GM23338 (cell line): ENCODE results near the gene CTSW. TPM values are rescaled to one million over a fixed set of nuclear protein-coding genes. Genes with fewer than 3 reads are reported as not detected.

Experiments used
- ATAC-seq: fragments of 200-7000 bp; cut with Tn5 transposase; 3 replicates; pipeline ENCODE4 v1.9.1; 2020
- DNase-seq: peaks from one replicate; pipeline ENCODE4 v3.0.0-alpha.2; 2015; ENCODE audit warnings: low spot score
- H2AFZ ChIP-seq: fragments of 200-600 bp; sonication (generic); 2 replicates; pipeline ENCODE4 v1.8.0; 2016; ENCODE audit warnings: antibody characterized with exemption, mild to moderate bottlenecking, moderate library complexity
- H3F3A ChIP-seq: fragments of 200-600 bp; sonication (generic); replicated peaks from 2 replicates; pipeline ENCODE4 v1.8.0; 2017; ENCODE audit warnings: antibody characterized with exemption, mixed run types, low read depth
- H3K27ac ChIP-seq: fragments of 200-600 bp; sonication (generic); 2 replicates; pipeline ENCODE4 v1.6.1; 2016; ENCODE audit warnings: low read depth
- H3K27me3 ChIP-seq: fragments of 200-600 bp; sonication (generic); 2 replicates; pipeline ENCODE4 v1.8.0; 2016; ENCODE audit warnings: mild to moderate bottlenecking, mixed run types, moderate library complexity; ENCODE audit not compliant: insufficient read depth
- H3K36me3 ChIP-seq: fragments of 200-600 bp; sonication (generic); 2 replicates; pipeline ENCODE4 v1.8.0; 2016; ENCODE audit warnings: mild to moderate bottlenecking; ENCODE audit not compliant: insufficient read depth
- H3K4me1 ChIP-seq: fragments of 200-600 bp; sonication (generic); 2 replicates; pipeline ENCODE4 v1.8.0; 2016; ENCODE audit warnings: mild to moderate bottlenecking, moderate library complexity; ENCODE audit not compliant: insufficient read depth
- H3K4me2 ChIP-seq: fragments of 200-600 bp; sonication (generic); 2 replicates; pipeline ENCODE4 v1.7.1; 2017; ENCODE audit warnings: mixed run types
- H3K4me3 ChIP-seq: fragments of 200-600 bp; sonication (generic); 2 replicates; pipeline ENCODE4 v1.6.1; 2016; ENCODE audit warnings: mixed run types
- H3K79me2 ChIP-seq: fragments of 200-600 bp; sonication (generic); replicated peaks from 2 replicates; pipeline ENCODE4 v1.8.0; 2017; ENCODE audit warnings: mild to moderate bottlenecking; ENCODE audit not compliant: insufficient read depth
- H3K9me2 ChIP-seq: fragments of 200-600 bp; sonication (generic); 2 replicates; pipeline ENCODE4 v1.8.0; 2017; ENCODE audit not compliant: insufficient read depth
- H4K20me1 ChIP-seq: fragments of 200-600 bp; sonication (generic); replicated peaks from 2 replicates; pipeline ENCODE4 v1.8.0; 2017; ENCODE audit warnings: mild to moderate bottlenecking; ENCODE audit not compliant: insufficient read depth
- H3K27ac Mint-ChIP-seq: 2 replicates; pipeline ENCODE4 v1.8.0; 2020; ENCODE audit warnings: inconsistent platforms, mild to moderate bottlenecking, moderate library complexity, mixed read lengths
- H3K27me3 Mint-ChIP-seq: 3 replicates; pipeline ENCODE4 v1.8.0; 2022; ENCODE audit warnings: low read depth, mild to moderate bottlenecking, moderate library complexity, mixed read lengths, inconsistent platforms; ENCODE audit not compliant: insufficient read depth, poor library complexity
- H3K36me3 Mint-ChIP-seq: 3 replicates; pipeline ENCODE4 v1.8.0; 2021; ENCODE audit warnings: low read depth, mild to moderate bottlenecking, inconsistent platforms, moderate library complexity, mixed read lengths
- H3K4me1 Mint-ChIP-seq: 3 replicates; pipeline ENCODE4 v1.8.0; 2020; ENCODE audit warnings: mild to moderate bottlenecking, inconsistent platforms, mixed read lengths
- H3K4me3 Mint-ChIP-seq: 3 replicates; pipeline ENCODE4 v1.8.0; 2021; ENCODE audit warnings: moderate library complexity, mild to moderate bottlenecking, inconsistent platforms, mixed read lengths
- H3K9me3 Mint-ChIP-seq: 3 replicates; pipeline ENCODE4 v1.8.0; 2020; ENCODE audit warnings: moderate library complexity, mild to moderate bottlenecking, inconsistent platforms, mixed read lengths
- EZH2 ChIP-seq: fragments of 200-600 bp; sonication (generic); IDR thresholded peaks from one replicate; pipeline ENCODE4 v1.8.0; 2017; ENCODE audit warnings: antibody characterized with exemption, mild to moderate bottlenecking, low read depth; ENCODE audit not compliant: unreplicated experiment
- NANOG ChIP-seq: IDR thresholded peaks from 2 replicates; pipeline ENCODE4 v1.6.1; 2016; ENCODE audit warnings: antibody characterized with exemption, borderline replicate concordance
- POLR2AphosphoS5 ChIP-seq: IDR thresholded peaks from 2 replicates; pipeline ENCODE4 v1.6.1; 2016; ENCODE audit warnings: antibody characterized with exemption, low read depth
- STAT1 ChIP-seq: IDR thresholded peaks from one replicate; pipeline ENCODE4 v1.6.1; 2016; ENCODE audit warnings: antibody characterized with exemption; ENCODE audit not compliant: unreplicated experiment
- ZNF114 ChIP-seq: fragments of 250-450 bp; sonication (Bioruptor Pico); IDR thresholded peaks from 2 replicates; pipeline ENCODE4 v1.5.0; 2020; ENCODE audit warnings: mild to moderate bottlenecking, moderate library complexity
- polyA plus RNA-seq: library from polyadenylated mRNA; unstranded; fragments of >200 nt; fragmentation: Nextera tagmentation; extraction: Ambion mirVana; gene quantifications from 2 replicates; pipeline ENCODE4 v1.2.1, GENCODE V29; 2016
- total RNA-seq: library from RNA; depleted of rRNA; stranded (reverse); fragments of >200 nt; shearing (Covaris generic); gene quantifications from 2 replicates; pipeline ENCODE4 v1.2.3, GENCODE V29; 2014
- TF ChIP-seq, protein P1 (sequence below): fragments of 250-450 bp; sonication (Bioruptor Pico); IDR thresholded peaks from 2 replicates; pipeline ENCODE4 v1.5.0; 2020; ENCODE audit warnings: mild to moderate bottlenecking, moderate library complexity
- TF ChIP-seq, protein P2 (sequence below): IDR thresholded peaks from 2 replicates; pipeline ENCODE4 v1.6.1; 2016; ENCODE audit warnings: antibody characterized with exemption

CTSW gene
- total and polyA plus RNA-seq, 2 experiments from 2014 or later = not detected

DNA sequence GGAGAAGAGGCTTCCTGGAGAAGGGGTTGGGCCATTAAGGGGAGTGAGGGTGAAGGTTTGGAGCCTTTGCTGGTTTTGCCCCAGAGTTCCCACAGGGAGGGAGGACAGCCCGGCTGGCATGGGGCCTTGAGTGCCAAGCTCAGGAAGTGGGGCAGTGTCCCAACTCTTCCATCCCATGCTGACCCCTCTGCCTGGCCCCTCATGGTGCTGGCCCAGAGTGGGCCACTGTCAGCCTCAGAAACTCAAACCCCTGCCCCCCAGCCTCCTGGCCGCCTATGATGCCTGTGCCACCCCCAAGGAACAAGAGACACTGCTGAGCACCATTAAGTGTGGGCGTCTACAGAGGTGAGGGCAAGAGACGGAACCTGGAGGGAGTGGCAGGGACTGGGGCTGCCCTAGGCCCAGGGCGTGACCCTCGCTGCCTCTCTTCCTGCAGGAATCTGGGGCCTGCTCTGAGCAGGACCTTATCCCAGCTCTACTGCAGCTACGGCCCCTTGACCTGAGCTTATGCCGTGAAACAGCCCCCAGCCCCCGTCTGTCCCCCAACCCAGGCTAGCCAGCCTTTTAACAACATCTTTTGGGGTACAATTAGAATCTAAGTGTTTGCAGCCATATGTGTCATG is 14.0 kb upstream of the CTSW start:
- DNase-seq = no peak
- Histone ChIP-seq H3K27me3 (peaks cover 13% of the 10 kb centered on the region; the same call in 1 of the 2 replicates), H3K4me3 (no peak overlapping the region), H3K27ac (no peak overlapping the region), H3K9me2 (no peaks in the 10 kb centered on the region), H2AFZ (no peak overlapping the region), H3F3A (peaks cover 23% of the 10 kb centered on the region), H3K79me2 (peaks cover 11% of the 10 kb centered on the region), H3K36me3 (peaks cover 4% of the 10 kb centered on the region; the same call in 1 of the 2 replicates), H4K20me1 (peaks cover 6% of the 10 kb centered on the region; the same call in 1 of the 2 replicates), H3K4me2 (no peak overlapping the region), H3K4me1 (peaks cover 8% of the 10 kb centered on the region; the same call in 1 of the 2 replicates)
- peaks cover 33% of the 10 kb centered on the region for H3K27me3 Mint-ChIP-seq
- no peaks in the 10 kb centered on the region; the same call in 1 of the 3 replicates for H3K9me3 Mint-ChIP-seq
- H3K4me3 Mint-ChIP-seq = no peak overlapping the region
- ATAC-seq = no peak
- TF ChIP-seq STAT1 = no peak
- TF ChIP-seq, protein P1, sequence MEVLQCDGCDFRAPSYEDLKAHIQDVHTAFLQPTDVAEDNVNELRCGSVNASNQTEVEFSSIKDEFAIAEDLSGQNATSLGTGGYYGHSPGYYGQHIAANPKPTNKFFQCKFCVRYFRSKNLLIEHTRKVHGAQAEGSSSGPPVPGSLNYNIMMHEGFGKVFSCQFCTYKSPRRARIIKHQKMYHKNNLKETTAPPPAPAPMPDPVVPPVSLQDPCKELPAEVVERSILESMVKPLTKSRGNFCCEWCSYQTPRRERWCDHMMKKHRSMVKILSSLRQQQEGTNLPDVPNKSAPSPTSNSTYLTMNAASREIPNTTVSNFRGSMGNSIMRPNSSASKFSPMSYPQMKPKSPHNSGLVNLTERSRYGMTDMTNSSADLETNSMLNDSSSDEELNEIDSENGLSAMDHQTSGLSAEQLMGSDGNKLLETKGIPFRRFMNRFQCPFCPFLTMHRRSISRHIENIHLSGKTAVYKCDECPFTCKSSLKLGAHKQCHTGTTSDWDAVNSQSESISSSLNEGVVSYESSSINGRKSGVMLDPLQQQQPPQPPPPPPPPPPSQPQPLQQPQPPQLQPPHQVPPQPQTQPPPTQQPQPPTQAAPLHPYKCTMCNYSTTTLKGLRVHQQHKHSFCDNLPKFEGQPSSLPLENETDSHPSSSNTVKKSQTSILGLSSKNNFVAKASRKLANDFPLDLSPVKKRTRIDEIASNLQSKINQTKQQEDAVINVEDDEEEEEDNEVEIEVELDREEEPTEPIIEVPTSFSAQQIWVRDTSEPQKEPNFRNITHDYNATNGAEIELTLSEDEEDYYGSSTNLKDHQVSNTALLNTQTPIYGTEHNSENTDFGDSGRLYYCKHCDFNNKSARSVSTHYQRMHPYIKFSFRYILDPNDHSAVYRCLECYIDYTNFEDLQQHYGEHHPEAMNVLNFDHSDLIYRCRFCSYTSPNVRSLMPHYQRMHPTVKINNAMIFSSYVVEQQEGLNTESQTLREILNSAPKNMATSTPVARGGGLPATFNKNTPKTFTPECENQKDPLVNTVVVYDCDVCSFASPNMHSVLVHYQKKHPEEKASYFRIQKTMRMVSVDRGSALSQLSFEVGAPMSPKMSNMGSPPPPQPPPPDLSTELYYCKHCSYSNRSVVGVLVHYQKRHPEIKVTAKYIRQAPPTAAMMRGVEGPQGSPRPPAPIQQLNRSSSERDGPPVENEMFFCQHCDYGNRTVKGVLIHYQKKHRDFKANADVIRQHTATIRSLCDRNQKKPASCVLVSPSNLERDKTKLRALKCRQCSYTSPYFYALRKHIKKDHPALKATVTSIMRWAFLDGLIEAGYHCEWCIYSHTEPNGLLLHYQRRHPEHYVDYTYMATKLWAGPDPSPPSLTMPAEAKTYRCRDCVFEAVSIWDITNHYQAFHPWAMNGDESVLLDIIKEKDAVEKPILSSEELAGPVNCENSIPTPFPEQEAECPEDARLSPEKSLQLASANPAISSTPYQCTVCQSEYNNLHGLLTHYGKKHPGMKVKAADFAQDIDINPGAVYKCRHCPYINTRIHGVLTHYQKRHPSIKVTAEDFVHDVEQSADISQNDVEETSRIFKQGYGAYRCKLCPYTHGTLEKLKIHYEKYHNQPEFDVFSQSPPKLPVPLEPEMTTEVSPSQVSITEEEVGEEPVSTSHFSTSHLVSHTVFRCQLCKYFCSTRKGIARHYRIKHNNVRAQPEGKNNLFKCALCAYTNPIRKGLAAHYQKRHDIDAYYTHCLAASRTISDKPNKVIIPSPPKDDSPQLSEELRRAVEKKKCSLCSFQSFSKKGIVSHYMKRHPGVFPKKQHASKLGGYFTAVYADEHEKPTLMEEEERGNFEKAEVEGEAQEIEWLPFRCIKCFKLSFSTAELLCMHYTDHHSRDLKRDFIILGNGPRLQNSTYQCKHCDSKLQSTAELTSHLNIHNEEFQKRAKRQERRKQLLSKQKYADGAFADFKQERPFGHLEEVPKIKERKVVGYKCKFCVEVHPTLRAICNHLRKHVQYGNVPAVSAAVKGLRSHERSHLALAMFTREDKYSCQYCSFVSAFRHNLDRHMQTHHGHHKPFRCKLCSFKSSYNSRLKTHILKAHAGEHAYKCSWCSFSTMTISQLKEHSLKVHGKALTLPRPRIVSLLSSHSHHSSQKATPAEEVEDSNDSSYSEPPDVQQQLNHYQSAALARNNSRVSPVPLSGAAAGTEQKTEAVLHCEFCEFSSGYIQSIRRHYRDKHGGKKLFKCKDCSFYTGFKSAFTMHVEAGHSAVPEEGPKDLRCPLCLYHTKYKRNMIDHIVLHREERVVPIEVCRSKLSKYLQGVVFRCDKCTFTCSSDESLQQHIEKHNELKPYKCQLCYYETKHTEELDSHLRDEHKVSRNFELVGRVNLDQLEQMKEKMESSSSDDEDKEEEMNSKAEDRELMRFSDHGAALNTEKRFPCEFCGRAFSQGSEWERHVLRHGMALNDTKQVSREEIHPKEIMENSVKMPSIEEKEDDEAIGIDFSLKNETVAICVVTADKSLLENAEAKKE (CRISPR knock-in tag) = no peak
- TF ChIP-seq EZH2 = no peak
- TF ChIP-seq, protein P2, sequence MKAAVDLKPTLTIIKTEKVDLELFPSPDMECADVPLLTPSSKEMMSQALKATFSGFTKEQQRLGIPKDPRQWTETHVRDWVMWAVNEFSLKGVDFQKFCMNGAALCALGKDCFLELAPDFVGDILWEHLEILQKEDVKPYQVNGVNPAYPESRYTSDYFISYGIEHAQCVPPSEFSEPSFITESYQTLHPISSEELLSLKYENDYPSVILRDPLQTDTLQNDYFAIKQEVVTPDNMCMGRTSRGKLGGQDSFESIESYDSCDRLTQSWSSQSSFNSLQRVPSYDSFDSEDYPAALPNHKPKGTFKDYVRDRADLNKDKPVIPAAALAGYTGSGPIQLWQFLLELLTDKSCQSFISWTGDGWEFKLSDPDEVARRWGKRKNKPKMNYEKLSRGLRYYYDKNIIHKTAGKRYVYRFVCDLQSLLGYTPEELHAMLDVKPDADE = no peak
- no peak for TF ChIP-seq ZNF114 (CRISPR knock-in tag)
- no peak for TF ChIP-seq NANOG
- TF ChIP-seq POLR2AphosphoS5 = no peak
- no peak overlapping the region for H3K27ac Mint-ChIP-seq
- peaks cover 39% of the 10 kb centered on the region for H3K36me3 Mint-ChIP-seq
- peaks cover 16% of the 10 kb centered on the region for H3K4me1 Mint-ChIP-seq
